HG03280 (cell line): ENCODE results near the gene RBM34.

Experiments used
- ATAC-seq: cut with Tn5 transposase; IDR thresholded peaks from one replicate; pipeline ENCODE4 v1.9.1; 2021; ENCODE audit warnings: mild to moderate bottlenecking, moderate library complexity; ENCODE audit not compliant: unreplicated experiment

The RBM34 gene

GRCh38 chr1:235156265-235156664 lies 4.8 kb downstream of the RBM34 start:
- ATAC-seq, result no peak

DNA sequence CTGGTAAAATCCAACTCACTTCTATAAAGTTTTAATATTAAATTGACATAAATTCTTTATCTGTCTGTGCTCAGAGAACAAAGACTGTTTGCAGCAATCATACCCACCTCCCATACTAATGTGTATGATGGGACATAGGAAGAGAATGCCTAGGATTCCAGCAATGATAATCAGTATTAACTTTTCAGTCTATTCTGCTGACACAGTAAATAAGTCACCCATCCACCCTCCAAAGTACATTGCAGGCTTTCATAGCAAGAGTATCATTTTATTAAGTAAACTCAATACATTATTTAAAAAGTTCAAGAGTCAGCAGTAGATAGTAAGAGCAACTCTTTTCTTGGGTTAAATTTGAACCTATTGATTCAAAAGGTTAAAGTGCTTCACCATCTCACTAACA lies 8.8 kb downstream of the RBM34 start:
- ATAC-seq, result no peak

- ATAC-seq, result no peak
Observed at GRCh38 chr1:235151033-235151432, 10.0 kb downstream of the RBM34 start.

DNA sequence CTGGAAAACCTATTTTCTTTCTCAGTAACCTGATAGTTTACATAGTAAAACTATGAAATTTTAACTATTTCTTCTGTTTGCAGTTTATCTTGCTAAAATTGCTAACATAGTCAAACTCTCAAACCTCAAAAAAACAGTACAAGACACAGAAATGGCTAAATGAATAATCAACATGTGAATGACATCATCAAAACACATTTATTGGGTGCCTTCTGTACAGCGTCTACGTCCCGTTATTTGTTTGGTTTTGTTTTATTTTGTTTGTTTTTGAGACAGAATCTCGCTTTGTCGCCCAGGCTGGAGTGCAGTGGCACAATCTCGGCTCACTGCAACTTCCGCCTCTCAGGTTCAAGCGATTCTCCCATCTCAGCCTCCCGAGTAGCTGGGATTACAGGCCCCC lies 11.2 kb downstream of the RBM34 start:
- ATAC-seq, result no peak

- no peak for ATAC-seq
Observed at GRCh38 chr1:235147269-235147668, 13.8 kb downstream of the RBM34 start.

DNA sequence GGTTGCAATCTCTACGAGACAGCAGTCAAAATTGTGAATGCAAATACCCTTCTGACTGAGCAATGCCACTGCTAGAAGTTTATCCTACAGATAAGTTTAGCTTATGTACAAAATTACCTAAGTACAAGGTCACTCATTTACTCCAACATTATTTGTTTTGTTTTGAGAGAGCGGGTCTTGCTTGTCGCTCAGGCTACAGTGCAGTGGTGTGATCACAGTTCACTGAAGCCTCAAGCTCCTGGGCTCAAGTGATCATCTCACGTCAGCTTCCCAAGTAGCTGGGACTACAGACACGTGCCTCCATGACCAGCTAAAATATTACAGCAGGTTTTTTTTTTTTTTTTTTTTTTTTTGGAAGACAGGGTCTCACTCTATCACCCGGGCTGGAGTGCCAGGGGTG lies 15.4 kb downstream of the RBM34 start:
- no peak for ATAC-seq

DNA sequence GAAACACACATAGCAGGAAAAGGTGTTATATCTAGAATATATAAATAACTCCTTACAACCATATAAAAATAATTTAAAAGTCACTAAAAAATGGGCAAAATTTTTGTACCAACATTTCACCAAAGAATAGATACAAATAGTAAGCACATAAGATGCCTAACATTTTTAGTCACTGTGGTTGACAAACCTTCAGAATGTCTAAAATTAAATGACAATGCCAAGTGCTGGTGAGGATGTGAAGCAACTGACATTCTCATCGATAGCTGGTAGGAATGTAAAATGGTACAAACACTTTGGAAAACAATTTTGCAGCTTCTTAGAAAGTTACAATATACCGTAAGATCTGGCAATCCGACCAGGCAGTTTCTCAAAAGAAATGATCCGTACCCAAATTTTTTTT lies 18.1 kb downstream of the RBM34 start:
- no peak for ATAC-seq

DNA sequence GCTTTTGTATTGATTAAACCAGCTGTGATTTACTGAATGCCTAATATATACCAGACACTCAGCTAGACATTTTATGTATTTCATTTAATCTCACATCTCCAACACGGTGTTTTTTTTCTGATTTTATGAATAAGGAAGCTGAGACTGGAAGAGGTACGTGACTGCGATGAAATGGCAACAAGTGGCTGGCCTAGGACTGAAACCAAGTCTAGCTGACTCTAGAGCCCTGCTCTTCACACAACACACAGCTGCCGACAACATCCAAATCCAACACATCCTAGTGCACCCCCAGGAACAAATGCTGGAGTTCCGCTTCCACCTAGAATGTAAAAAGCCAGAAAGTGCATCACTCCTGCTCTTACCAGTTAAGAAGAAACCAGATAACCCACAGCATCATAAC lies 21.7 kb downstream of the RBM34 start:
- no peak for ATAC-seq

DNA sequence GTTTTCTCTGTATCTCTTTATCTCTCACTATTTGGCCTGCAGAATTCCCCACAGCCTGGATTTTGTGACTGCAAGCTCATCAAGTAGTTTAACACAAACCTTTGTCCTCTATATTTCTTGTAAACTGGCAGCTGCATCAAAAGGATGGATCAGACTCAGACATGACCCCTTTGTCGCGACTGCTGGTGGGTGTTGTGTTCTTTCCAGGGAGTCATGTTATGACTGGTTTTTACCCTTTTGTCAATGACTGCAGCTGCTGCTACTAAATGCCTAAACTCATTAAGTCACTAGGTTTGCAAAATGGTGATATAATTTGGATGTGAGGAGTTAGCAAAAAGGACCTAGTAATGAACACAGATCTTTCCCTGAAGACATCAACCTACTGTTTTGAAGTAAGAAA lies 22.2 kb downstream of the RBM34 start:
- ATAC-seq, result no peak

DNA sequence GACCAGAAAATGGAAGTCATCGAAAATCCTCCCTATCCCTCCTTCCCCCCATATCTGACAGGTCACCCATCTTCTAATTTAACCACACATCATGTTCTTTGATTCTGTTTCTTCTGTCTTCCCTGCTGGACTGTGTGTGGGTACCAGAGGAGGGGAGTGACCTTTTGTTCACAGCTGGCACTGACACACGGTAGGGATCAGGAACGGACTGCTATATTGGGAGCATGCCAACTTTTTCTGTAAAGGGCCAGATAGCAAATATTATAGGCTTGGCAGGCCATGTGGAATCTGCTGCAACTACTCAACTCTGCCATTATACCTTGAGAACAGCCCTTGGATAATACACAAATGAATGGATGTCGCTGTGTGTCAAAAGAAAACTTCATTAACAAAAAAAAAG lies 24.9 kb downstream of the RBM34 start:
- no peak for ATAC-seq

DNA sequence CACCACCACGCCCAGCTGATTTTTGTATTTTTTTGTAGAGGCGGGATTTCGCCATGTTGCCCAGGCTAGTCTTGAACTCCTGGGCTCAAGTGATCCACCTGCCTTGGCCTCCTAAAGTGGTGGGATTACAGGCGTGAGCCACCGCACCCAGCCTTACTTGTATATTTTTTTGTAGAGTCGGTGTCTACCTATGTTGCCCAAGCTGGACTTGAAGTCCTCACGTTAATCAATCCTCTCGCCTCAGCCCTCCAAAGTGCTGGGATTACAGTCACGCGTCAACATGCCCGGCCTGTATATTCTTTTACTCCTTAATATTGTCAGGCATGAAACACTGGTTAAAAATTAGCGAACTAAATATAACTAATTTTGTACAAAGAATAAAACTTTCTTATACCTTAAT lies 26.9 kb downstream of the RBM34 start:
- no peak for ATAC-seq

DNA sequence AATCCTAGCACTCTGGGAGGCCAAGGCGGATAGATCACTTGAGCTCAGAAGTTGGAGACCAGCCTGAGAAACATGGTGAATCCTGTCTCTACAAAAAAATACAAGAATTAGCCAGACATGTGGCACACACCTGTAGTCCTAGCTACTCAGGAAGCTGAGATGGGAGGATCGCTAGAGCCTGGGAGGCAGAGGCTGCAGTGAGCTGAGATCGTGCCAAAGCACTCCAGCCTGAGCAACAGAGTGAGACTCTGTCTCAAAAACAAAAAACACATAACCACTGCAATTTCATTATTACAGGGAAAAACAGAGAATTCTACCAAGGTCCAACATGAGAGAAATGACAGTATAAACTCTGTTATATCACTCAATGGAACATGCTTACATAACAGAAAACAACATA lies 28.0 kb downstream of the RBM34 start:
- no peak for ATAC-seq

DNA sequence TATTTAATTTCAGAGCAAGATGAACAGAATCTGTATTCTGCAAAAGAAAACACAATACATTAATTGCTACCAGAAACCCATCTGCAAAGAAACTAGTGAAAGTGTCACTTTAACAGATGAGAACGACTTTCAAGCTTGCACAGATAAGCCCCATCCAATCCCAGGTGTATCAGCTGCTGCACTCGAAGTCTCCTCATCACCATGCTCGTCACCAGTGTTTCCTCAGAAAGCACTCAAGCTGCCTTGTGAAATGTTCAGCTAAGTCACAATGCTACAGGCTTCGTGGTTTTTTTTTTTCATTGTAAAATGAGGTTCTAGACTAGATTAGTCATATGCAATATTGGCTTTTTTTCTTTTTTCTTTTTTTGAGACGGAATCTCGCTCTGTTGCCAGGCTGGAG lies 29.1 kb downstream of the RBM34 start:
- no peak for ATAC-seq

DNA sequence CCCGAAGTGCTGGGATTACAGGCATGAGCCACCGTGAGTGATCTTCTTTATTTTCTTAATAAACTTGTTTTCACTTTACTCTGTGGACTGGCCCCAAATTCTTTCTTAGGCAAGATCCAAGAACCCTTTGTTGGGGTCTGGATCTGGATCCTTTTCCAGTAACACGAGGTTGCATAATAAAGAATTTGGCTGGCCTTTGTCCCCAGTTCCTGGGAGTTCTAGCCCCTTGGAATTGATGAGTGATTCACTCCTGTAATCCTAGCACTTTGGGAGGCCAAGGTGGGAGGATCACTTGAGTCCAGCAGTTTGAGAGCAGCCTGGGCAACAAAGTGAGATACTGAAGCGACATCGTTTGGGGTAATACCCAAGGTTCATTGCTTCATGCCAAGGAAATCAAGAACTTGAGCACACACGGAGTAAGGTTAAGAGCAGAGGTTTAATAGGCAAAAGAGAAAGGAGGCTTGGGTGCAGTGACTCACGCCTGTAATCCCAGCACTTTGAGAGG lies 30.2 kb downstream of the RBM34 start:
- no peak for ATAC-seq

GRCh38 chr1:235129774-235130570 lies 31.1 kb downstream of the RBM34 start:
- ATAC-seq, result no peak

DNA sequence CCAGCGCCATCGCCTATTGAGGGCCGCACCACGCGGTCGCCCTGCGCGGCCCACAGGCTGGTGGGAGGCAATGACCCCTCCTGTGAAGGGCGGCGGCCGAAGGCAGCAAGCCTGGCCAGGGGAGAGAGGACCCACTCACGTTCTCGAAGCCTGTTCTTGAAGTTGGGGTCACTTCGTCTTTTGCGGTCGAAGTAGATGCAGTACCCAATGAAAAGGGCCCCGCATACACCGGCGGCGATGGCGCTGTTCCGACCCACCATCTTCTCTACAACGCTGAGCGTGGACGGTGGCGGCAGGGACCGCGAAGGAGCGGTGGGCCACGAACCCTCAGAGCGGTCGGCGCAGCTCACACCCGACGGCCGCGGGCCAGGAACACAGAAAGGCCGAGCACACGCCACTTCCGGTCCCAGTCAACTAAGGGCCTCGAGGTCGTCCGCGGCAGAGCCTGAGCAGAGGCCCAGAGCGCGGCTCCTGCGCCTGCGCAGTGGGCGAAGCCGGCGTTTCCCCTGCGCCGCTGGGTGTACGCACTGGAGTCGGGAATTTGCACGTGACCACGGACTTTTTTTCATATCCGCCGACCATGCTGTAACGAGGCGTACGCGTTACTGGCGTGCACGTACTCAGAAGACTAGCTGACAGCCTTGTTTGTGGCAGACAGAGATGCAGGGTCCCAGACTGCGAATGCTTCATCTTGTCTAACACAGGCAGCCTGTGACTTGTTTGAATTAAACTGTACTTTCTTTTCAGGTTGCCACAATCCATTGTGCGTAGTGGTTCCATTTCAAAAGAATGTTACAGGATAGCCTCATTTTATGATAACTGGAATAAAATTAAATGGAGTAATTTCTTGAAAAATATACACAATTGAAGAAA lies 32.4 kb downstream of the RBM34 start, which contains the start of gene TOMM20:
Gene TOMM20, minus strand, starts transcription at position 382 of the 873 bp plus-strand sequence. Its CDS starts 122 bp downstream, at position 260.
- ATAC-seq, result peak; percentile 95

DNA sequence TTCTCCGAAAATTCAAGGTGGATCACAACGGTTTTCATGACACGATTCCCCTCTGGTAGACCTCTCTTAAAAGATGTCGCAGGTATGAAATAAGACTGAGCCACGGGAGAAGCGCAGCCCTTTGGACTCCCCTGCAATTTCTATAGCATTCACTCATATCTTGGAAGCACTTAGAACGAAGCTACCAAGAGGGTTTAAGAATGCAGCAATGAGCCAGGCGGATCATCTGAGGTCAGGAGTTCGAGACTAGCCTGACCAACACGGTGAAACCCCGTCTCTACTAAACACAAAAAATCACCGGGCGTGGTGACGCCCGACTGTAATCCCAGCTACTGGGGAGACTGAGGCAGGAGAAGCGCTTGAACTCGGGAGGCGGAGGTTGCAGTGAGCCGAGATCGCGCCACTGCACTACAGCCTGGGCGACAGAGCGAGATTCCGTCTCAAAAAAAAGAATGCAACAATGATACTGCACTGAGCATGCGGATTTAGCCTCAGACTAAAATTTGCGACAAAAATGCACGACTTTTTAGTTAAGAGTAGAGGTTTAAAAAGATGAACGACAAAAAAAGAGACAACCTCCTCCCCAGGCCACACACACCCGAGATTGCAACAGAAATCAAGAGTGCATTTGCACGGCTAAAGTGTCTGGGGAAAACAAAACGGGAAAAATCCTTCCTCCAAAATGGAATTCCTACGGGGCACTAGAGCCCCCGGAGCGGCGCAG lies 33.2 kb downstream of the RBM34 start:
- ATAC-seq, result no peak

GRCh38 chr1:235127203-235127602 lies 33.8 kb downstream of the RBM34 start:
- ATAC-seq, result no peak

DNA sequence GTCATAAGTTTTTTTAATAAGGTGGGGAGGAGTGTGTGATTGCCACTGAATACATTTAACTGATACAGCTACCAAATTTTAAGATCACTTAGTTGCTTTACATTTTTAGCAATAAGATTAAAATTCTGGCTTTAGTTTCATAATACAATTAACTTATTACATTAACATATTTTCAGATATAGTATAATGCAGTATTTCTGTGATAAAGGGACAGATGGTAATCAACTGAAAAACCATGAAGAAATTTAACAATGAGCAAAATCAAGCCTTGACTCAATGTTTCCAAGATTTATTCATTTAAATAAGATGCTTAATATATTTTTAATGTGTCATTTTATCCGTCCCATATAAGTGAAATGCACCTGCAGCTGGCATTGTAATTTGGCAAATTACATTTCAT lies 36.4 kb downstream of the RBM34 start:
- ATAC-seq, result no peak

DNA sequence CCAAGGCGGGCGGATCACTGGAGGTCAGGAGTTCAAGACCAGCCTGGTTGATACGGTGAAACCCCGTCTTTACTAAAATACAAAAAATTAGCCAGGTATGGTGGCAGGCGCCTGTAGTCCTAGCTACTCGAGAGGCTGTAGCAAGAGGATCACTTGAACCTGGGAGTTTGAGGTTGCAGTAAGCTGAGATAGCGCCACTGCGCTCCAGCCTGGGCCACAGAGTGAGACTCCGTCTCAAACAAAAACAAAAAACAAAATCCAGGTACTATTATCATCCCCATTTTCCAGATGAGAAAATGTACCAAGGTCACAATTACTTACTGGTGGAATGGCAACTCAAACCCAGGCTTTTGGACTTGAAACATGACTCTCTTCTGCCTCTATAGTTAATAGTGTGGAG lies 36.9 kb downstream of the RBM34 start:
- ATAC-seq, result no peak

DNA sequence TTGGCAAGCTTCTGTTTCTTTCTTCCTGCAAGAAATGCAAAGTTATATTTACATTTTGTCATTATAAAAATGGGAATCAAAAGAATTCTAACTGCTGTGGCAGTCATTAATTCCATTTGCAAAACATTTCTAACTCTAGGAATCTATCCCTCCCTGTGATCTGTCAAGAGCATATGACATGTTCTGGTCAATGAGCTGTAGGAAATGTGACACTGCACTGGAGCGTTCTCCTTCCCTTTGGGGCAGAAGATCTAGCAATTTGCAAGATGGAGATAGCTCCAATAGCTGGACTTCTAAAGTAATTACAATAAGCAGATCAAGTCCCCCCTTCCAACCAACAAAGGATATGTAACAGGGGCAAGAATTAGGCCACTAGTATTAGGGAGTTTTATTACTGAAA lies 38.7 kb downstream of the RBM34 start:
- ATAC-seq, result no peak
